ENCODE data around the gene BICD1. TPM values are rescaled to one million over a fixed set of nuclear protein-coding genes. Genes with fewer than 3 reads are reported as not detected.

BICD1 gene
- total RNA-seq, 1 donor from 2014 or later, result 7.7 TPM

DNA sequence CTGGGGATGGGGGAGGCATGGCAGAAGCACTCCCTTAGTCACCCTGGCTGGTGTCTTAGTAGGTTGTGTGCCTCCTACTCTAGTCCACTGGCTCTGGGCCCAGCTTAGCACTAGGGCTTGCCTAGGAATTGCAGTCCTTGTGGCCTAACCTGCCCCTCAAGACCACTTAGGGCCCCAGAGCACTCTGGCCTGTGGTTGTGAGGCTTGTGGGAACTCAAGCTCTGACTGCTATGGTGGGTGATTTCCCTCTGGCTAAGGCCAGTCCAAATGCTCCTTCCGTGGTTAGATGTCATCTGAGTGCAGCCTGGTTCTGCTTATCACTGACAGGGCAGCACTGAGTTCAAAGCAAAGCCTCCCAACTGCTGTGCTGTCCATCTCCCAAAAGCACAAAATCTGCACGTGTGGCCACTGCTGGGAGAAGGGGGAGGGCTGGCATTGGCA lies 312.9 kb downstream of the BICD1 start:
- DNase-seq (ENCODE audit: low read depth), result no peak
- H3K4me3 ChIP-seq (ENCODE audit: low read depth, low read length), result no peak overlapping the region
- TF ChIP-seq, protein P1, sequence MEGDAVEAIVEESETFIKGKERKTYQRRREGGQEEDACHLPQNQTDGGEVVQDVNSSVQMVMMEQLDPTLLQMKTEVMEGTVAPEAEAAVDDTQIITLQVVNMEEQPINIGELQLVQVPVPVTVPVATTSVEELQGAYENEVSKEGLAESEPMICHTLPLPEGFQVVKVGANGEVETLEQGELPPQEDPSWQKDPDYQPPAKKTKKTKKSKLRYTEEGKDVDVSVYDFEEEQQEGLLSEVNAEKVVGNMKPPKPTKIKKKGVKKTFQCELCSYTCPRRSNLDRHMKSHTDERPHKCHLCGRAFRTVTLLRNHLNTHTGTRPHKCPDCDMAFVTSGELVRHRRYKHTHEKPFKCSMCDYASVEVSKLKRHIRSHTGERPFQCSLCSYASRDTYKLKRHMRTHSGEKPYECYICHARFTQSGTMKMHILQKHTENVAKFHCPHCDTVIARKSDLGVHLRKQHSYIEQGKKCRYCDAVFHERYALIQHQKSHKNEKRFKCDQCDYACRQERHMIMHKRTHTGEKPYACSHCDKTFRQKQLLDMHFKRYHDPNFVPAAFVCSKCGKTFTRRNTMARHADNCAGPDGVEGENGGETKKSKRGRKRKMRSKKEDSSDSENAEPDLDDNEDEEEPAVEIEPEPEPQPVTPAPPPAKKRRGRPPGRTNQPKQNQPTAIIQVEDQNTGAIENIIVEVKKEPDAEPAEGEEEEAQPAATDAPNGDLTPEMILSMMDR (conservative IDR thresholded peaks at IDR 0.05; ENCODE audit: low read depth, low read length), result no peak

DNA sequence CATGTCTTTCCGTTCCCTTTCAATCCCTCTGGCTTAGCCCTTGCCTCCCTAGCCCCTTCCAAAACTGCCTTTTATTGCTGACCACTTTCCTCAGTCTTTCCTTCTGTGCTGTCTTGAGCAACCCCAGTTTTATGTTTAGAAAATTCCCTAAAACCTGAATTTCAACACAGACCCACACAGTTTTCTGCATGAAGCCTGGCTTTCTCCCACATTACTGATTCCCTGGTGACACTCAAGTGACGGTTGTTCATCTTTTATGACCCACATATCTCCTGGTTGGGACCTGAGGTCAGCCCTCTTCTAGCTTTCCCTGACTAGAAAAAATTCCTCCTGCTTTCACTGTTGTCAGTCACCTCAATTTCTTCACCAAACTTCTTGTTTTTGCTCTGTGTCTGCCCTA lies 313.7 kb downstream of the BICD1 start:
- no peak overlapping the region for H3K4me3 ChIP-seq (ENCODE audit: low read depth, low read length)
- DNase-seq (ENCODE audit: low read depth), result no peak
- TF ChIP-seq, protein P1 (conservative IDR thresholded peaks at IDR 0.05; ENCODE audit: low read depth, low read length), result no peak

DNA sequence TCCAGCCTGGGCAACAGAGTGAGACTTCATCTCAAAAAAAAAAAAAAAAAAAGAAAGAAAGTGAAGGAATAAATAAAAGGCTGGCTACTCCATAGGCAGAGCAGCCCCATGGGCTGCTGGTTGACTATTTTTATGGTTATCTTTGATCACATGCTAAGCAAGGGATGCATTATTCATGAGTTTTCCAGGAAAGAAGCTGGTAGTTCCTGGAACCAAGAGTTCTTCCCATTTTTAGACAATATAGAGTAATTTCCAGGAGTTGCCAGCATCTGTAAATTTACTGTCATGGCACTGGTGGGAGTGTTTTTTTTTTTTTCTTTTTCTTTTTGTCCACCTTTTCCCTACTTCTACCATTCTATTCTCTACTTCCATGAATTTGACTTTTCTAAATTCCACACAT lies 316.9 kb downstream of the BICD1 start:
- DNase-seq (ENCODE audit: low read depth), result no peak
- TF ChIP-seq, protein P1 (conservative IDR thresholded peaks at IDR 0.05; ENCODE audit: low read depth, low read length), result no peak

DNA sequence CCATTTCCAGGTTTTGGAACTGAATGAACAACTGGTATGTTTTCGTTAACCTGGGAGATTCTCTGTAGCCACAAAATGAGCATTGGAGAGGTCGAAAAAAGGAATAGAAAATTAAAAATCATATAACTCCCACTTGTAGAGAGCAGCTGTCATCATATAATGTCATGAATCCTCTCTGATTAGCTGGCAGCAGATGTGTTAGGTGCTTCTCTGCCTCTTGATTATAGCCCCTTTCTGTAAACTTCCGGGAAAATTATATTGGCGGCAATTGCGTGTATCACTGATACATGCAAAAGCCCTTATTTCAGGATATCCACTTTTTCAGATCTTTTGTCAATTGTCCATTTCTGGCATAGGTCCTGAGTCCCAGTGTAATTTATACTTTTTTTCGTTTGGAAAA lies 324.4 kb downstream of the BICD1 start:
- H3K4me3 ChIP-seq (ENCODE audit: low read depth, low read length), result no peak overlapping the region
- DNase-seq (ENCODE audit: low read depth), result no peak
- TF ChIP-seq, protein P1 (conservative IDR thresholded peaks at IDR 0.05; ENCODE audit: low read depth, low read length), result no peak

More for the DNA sequence above, 316.9 kb downstream of the BICD1 start:
- H3K4me3 ChIP-seq (ENCODE audit: low read depth, low read length), result no peak overlapping the region

Other genes with a start within 250 kb of the BICD1 start
- 28.8 and 32.2 TPM in 2 replicates for gene RESF1, start 147.4 kb upstream of the BICD1 start, total RNA-seq

Data from epithelial cell of proximal tubule (primary cell).